Thoracic aorta (tissue), 2 donors: Measurements from ENCODE around the gene KRT76. TPM values are rescaled to one million over a fixed set of nuclear protein-coding genes. Genes with fewer than 3 reads are reported as not detected.

Experiments used
- ATAC-seq: fragments of 150-250 bp; one replicate; pipeline ENCODE4 v1.8.0; 2017; ENCODE audit warnings: low read depth; ENCODE audit not compliant: insufficient number of reproducible peaks, low FRiP score
- DNase-seq: peaks from one replicate; pipeline ENCODE4 v3.0.0-alpha.2; 2020; ENCODE audit warnings: low spot score
- H3K27ac ChIP-seq, 2 donors: fragments of 200-600 bp; sonication (generic); 1 replicate in 1 of 2; 2 replicates in 1 of 2; pipeline ENCODE4 v1.5.1; 2016; ENCODE audit warnings: mild to moderate bottlenecking in 2 of 2, moderate library complexity in 2 of 2
- H3K27me3 ChIP-seq: fragments of 200-600 bp; sonication (generic); replicated peaks from 2 replicates; pipeline ENCODE4 v1.6.0; 2016; ENCODE audit warnings: mild to moderate bottlenecking; ENCODE audit not compliant: insufficient read depth
- H3K36me3 ChIP-seq: fragments of 200-600 bp; sonication (generic); one replicate; pipeline ENCODE4 v1.5.1; 2016
- H3K4me1 ChIP-seq, 2 donors: fragments of 200-600 bp; sonication (generic); 1 replicate in 1 of 2; 2 replicates in 1 of 2; pipeline versions ENCODE4 v1.5.1 to v1.6.0; 2016; ENCODE audit warnings: low read depth in 2 of 2, mild to moderate bottlenecking in 1 of 2; ENCODE audit not compliant: control insufficient read depth in 1 of 2
- H3K4me3 ChIP-seq: fragments of 200-600 bp; sonication (generic); 2 replicates; pipeline ENCODE4 v1.5.1; 2016; ENCODE audit warnings: mild to moderate bottlenecking
- H3K9me3 ChIP-seq: fragments of 200-600 bp; sonication (generic); 2 replicates; pipeline ENCODE4 v1.5.1; 2016
- CTCF ChIP-seq: fragments of 200-600 bp; sonication (generic); IDR thresholded peaks from one replicate; pipeline ENCODE4 v1.5.1; 2019; ENCODE audit warnings: antibody characterized with exemption
- total RNA-seq, 2 donors: library from RNA; depleted of rRNA; stranded (reverse); fragments of >200 nt; gene quantifications; one replicate each; pipeline versions ENCODE4 v1.1.0 to v1.2.3, GENCODE V29; 2016

The KRT76 gene
- total RNA-seq, 2 donors from 2014 or later, result not detected

GRCh38 chr12:52812073-52812400 lies 34.9 kb upstream of the KRT76 start:
- Histone ChIP-seq H3K4me3 (no peak overlapping the region), H3K27me3 (no peaks in the 10 kb centered on the region), H3K4me1 (no peaks in the 10 kb centered on the region), H3K9me3 (no peaks in the 10 kb centered on the region), H3K27ac (no peak overlapping the region), H3K36me3 (no peaks in the 10 kb centered on the region)
- TF ChIP-seq CTCF, result no peak
- ATAC-seq (no peak), DNase-seq (no peak)

- Histone ChIP-seq H3K27ac (no peak overlapping the region), H3K36me3 (no peaks in the 10 kb centered on the region), H3K27me3 (no peaks in the 10 kb centered on the region), H3K4me1 (no peaks in the 10 kb centered on the region), H3K4me3 (no peak overlapping the region), H3K9me3 (no peaks in the 10 kb centered on the region)
- DNase-seq, result no peak
- ATAC-seq, result no peak
- no peak for TF ChIP-seq CTCF
Measured at GRCh38 chr12:52811191-52812072, 34.3 kb upstream of the KRT76 start.

- no peak for TF ChIP-seq CTCF
- Histone ChIP-seq H3K27ac (no peak overlapping the region), H3K4me1 (no peaks in the 10 kb centered on the region), H3K27me3 (no peaks in the 10 kb centered on the region), H3K36me3 (no peaks in the 10 kb centered on the region), H3K9me3 (no peaks in the 10 kb centered on the region), H3K4me3 (no peak overlapping the region)
- DNase-seq (no peak), ATAC-seq (no peak)
Measured at GRCh38 chr12:52810554-52810953, 33.4 kb upstream of the KRT76 start.

GRCh38 chr12:52809166-52809565 lies 32.0 kb upstream of the KRT76 start:
- Histone ChIP-seq H3K27me3 (no peaks in the 10 kb centered on the region), H3K4me3 (no peak overlapping the region), H3K9me3 (no peaks in the 10 kb centered on the region), H3K27ac (no peak overlapping the region), H3K4me1 (no peaks in the 10 kb centered on the region), H3K36me3 (no peaks in the 10 kb centered on the region)
- DNase-seq, result no peak
- no peak for TF ChIP-seq CTCF
- ATAC-seq, result no peak

GRCh38 chr12:52808573-52809160 lies 31.5 kb upstream of the KRT76 start:
- no peaks in the 10 kb centered on the region for H3K9me3 ChIP-seq
- ATAC-seq (no peak), DNase-seq (no peak)

More at GRCh38 chr12:52808573-52809160, 31.5 kb upstream of the KRT76 start:
- no peak overlapping the region for H3K4me3 ChIP-seq
- no peaks in the 10 kb centered on the region for H3K27me3 ChIP-seq
- no peaks in the 10 kb centered on the region for H3K4me1 ChIP-seq
- TF ChIP-seq CTCF, result no peak
- H3K27ac ChIP-seq, result no peak overlapping the region
- H3K36me3 ChIP-seq, result no peaks in the 10 kb centered on the region
